H1 (cell line): Measurements from ENCODE around the gene PID1. TPM values are rescaled to one million over a fixed set of nuclear protein-coding genes. Genes with fewer than 3 reads are reported as not detected.

Experiments
- HDAC2 ChIP-seq, 2 experiments: fragments of 300-600 bp in 1 of 2; sonication (generic) in 1 of 2; IDR thresholded peaks; 2 replicates each; pipeline ENCODE4 v1.6.1; 2011 to 2012; ENCODE audit warnings: low read depth in 2 of 2, low read length in 2 of 2, mild to moderate bottlenecking in 2 of 2, moderate library complexity in 2 of 2, borderline replicate concordance in 1 of 2, inconsistent platforms in 1 of 2
- HDAC6 ChIP-seq: IDR thresholded peaks from one replicate; pipeline ENCODE4 v1.7.1; 2012; ENCODE audit warnings: low read depth, mild to moderate bottlenecking, inconsistent platforms, low read length, moderate library complexity
- SIN3A ChIP-seq, 2 experiments: IDR thresholded peaks in 1 of 2; conservative IDR thresholded peaks in 1 of 2; 2 replicates each; pipeline ENCODE4 v1.6.1; 2011 to 2012; ENCODE audit warnings: low read length in 2 of 2, improper control_type of control experiment in 1 of 2, low read depth in 1 of 2, mild to moderate bottlenecking in 1 of 2
- polyA plus RNA-seq, 7 experiments: library from polyadenylated mRNA; depleted of rRNA in 3 of 7; stranded (reverse) in 5 of 7; unstranded in 2 of 7; fragments of >200 nt in 5 of 7; fragments of 200-250 nt in 2 of 7; gene quantifications; 1 replicate in 5 of 7; 2 replicates in 1 of 7; 4 replicates in 1 of 7; pipeline versions ENCODE4 v1.2.1 to v1.2.3, GENCODE V29; 2011 to 2013; ENCODE audit warnings: missing spikeins in 2 of 7, mixed read lengths in 2 of 7
- total RNA-seq: library from RNA; stranded (reverse); fragmentation: NEBNext Ultra II Directional; extraction: Animal tissue kit (Norgen Biotek cat#: 25700); gene quantifications from 2 replicates; pipeline ENCODE4 v1.2.1, GENCODE V29; 2021

The PID1 gene
- total and polyA plus RNA-seq, 2 of the 8 experiments (the other 6 are each of a cell fraction or from before 2014, with no cell fraction given): 1.5 to 3.3 TPM

- no peak for TF ChIP-seq SIN3A (conservative IDR thresholded peaks at IDR 0.05 in 1 of 2, IDR thresholded peaks at IDR 0.05 in 1 of 2; ENCODE audit: low read depth in 1 of 2, low read length in 2 of 2)
- TF ChIP-seq HDAC2 (IDR thresholded peaks at IDR 0.05; ENCODE audit: borderline replicate concordance in 1 of 2, low read depth in 2 of 2, low read length in 2 of 2): no peak
- no peak for TF ChIP-seq HDAC6
- TF ChIP-seq, all 59 proteins: peak for 0
These were observed 77.8 kb downstream of the PID1 start (continued) for GRCh38 chr2:229193281-229193680.
